Stomach (tissue), 9 donors: ENCODE results near the gene NRCAM. TPM values are rescaled to one million over a fixed set of nuclear protein-coding genes. Genes with fewer than 3 reads are reported as not detected.

Experiments
- DNase-seq, 2 donors: peaks; one replicate each; pipeline versions ENCODE4 v3.0.0 to v3.0.0-alpha.2; 2013 to 2019
- H3K27ac ChIP-seq, 5 donors: fragments of 200-600 bp in 4 of 5; sonication (generic) in 4 of 5; one replicate each; pipeline ENCODE4 v1.5.1; 2013 to 2019; ENCODE audit warnings: mild to moderate bottlenecking in 1 of 5, moderate library complexity in 1 of 5
- H3K27me3 ChIP-seq, 3 donors: fragments of 200-600 bp; sonication (generic); one replicate each; pipeline ENCODE4 v1.5.1; 2017 to 2019; ENCODE audit warnings: mixed run types in 1 of 3
- H3K36me3 ChIP-seq, 4 donors: fragments of 200-600 bp; sonication (generic); 1 replicate in 3 of 4; 2 replicates in 1 of 4; pipeline ENCODE4 v1.5.1; 2016 to 2019
- H3K4me1 ChIP-seq, 4 donors: fragments of 200-600 bp; sonication (generic); one replicate each; pipeline ENCODE4 v1.5.1; 2016 to 2019
- H3K4me3 ChIP-seq, 4 donors: fragments of 200-600 bp; sonication (generic) in 3 of 4; one replicate each; pipeline ENCODE4 v1.5.1; 2016 to 2019; ENCODE audit warnings: mild to moderate bottlenecking in 1 of 4
- H3K9me3 ChIP-seq, 4 donors: fragments of 200-600 bp; sonication (generic); one replicate each; pipeline ENCODE4 v1.5.1; 2016 to 2019
- EP300 ChIP-seq: sonication (generic); formaldehyde crosslinking; IDR thresholded peaks from one replicate; pipeline ENCODE4 v1.6.1; 2017; ENCODE audit warnings: antibody characterized with exemption
- POLR2A ChIP-seq, 4 donors: fragments of 450-650 bp; IDR thresholded peaks; one replicate each; pipeline ENCODE4 v1.6.1; 2016; ENCODE audit warnings: antibody characterized with exemption in 4 of 4, control low read depth in 2 of 4, mild to moderate bottlenecking in 1 of 4, moderate library complexity in 1 of 4
- POLR2AphosphoS5 ChIP-seq, 3 donors: sonication (generic); formaldehyde crosslinking; IDR thresholded peaks; one replicate each; pipeline ENCODE4 v1.6.1; 2016; ENCODE audit warnings: antibody characterized with exemption in 3 of 3
- WGBS, 5 donors: extraction: QIAGEN DNeasy Blood & Tissue Kit in 3 of 5; methylation state at CpG; one replicate each; pipeline versions ENCODE4 v1.1.5 to v1.1.7; 2013 to 2018; 5-methylcytosine and 5-hydroxymethylcytosine counted together
- intact Hi-C: fragments of 100-400 bp; cut with DNase I; formaldehyde crosslinking; loops from one replicate; pipeline ENCODE4 v1.15.1; 2023; ENCODE audit warnings: low total_unique reads
- polyA plus RNA-seq, 3 donors: library from polyadenylated mRNA; stranded (reverse); fragments of 200-250 nt; gene quantifications; one replicate each; pipeline ENCODE4 v1.2.3, GENCODE V29; 2013
- total RNA-seq, 5 donors: library from RNA; depleted of rRNA; stranded (reverse); fragments of >200 nt; gene quantifications; one replicate each; pipeline versions ENCODE4 v1.1.0 to v1.2.3, GENCODE V29; 2014 to 2016
- TF ChIP-seq, protein P1 (sequence below), 7 experiments: fragments of 450-650 bp in 4 of 7; fragments of 200-600 bp in 3 of 7; sonication (generic) in 3 of 7; IDR thresholded peaks; one replicate each; pipeline ENCODE4 v1.5.1; 2016 to 2019; ENCODE audit warnings: antibody characterized with exemption in 7 of 7, control low read depth in 2 of 7, mild to moderate bottlenecking in 1 of 7
- donor health status: healthy with polysubstance abuse.
- donor health status: Bipolar disorder and iron deficiency.
- donor health status: healthy.

Gene NRCAM
- total and polyA plus RNA-seq, 8 donors: 1.2 to 9.4 (median 2.3) TPM

DNA sequence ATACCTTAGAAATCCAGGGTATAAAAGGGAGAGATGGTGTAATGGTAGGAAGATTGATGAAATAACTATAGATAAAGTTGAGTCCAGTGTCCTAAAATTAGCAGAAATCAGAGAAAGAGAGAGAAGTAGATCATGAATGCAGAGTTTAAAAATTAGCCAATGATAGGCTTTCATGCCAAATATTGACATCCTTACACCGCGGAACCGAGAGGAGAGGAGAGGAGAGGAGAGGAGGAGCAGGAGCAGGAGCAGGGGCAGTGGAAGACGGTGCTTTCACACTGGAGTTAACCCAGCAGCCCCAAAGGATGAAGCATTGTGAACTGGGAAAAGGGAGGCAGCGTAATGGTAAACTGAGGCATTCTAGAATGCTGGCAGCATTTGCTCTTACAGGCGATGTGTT, 291.9 kb downstream of the NRCAM start:
- intact Hi-C loops: no loop called here

DNA sequence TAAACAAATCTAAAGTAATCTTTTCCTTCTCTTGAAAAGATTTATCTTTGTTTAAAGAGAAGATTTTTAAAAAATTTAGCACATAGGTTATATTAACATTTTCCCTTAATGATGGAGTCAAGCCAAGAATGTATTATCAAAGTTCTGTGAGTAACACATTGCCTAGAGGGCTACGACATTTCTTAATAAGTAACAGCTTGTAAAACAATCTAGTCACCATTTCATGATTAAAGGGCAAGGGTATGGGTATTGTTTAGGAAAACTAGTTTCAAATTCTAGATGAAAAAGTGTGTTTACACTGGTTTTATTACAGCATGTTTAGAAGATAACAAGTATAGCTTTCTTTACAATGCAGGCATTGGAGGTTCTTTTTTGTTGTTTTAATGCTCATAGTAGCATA, 297.5 kb downstream of the NRCAM start:
- Histone ChIP-seq H3K4me3 (no peak overlapping the region), H3K27ac (no peak overlapping the region), H3K4me1 (no peaks in the 10 kb centered on the region), H3K36me3 (no peaks in the 10 kb centered on the region), H3K9me3 (no peaks in the 10 kb centered on the region), H3K27me3 (no peaks in the 10 kb centered on the region)
- TF ChIP-seq EP300 (no peak), POLR2AphosphoS5 (IDR thresholded peaks at IDR 0.05) (no peak), POLR2A (IDR thresholded peaks at IDR 0.05) (no peak)
- TF ChIP-seq, protein P1, sequence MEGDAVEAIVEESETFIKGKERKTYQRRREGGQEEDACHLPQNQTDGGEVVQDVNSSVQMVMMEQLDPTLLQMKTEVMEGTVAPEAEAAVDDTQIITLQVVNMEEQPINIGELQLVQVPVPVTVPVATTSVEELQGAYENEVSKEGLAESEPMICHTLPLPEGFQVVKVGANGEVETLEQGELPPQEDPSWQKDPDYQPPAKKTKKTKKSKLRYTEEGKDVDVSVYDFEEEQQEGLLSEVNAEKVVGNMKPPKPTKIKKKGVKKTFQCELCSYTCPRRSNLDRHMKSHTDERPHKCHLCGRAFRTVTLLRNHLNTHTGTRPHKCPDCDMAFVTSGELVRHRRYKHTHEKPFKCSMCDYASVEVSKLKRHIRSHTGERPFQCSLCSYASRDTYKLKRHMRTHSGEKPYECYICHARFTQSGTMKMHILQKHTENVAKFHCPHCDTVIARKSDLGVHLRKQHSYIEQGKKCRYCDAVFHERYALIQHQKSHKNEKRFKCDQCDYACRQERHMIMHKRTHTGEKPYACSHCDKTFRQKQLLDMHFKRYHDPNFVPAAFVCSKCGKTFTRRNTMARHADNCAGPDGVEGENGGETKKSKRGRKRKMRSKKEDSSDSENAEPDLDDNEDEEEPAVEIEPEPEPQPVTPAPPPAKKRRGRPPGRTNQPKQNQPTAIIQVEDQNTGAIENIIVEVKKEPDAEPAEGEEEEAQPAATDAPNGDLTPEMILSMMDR (IDR thresholded peaks at IDR 0.05): no peak
- peak in 1 of 2 donors; percentile 39 for DNase-seq
- WGBS, 5 donors: 23 to 47% (median 30%) methylated on average over 1 of the region's 1 CpG
- intact Hi-C loops: no loop called here

More for the DNA sequence above, 291.9 kb downstream of the NRCAM start:
- Histone ChIP-seq H3K27ac (no peak overlapping the region), H3K9me3 (no peaks in the 10 kb centered on the region), H3K27me3 (no peaks in the 10 kb centered on the region), H3K36me3 (no peaks in the 10 kb centered on the region), H3K4me1 (peaks cover 0 to 8% (median 3%) of the 10 kb centered on the region in 4 donors), H3K4me3 (no peak overlapping the region)
- 55 to 70% (median 59%) methylated on average over 6 of the region's 6 CpGs for WGBS, 5 donors
- no peak for DNase-seq
- no peak for TF ChIP-seq POLR2AphosphoS5 (IDR thresholded peaks at IDR 0.05)
- TF ChIP-seq EP300: no peak
- no peak for TF ChIP-seq POLR2A (IDR thresholded peaks at IDR 0.05)
- TF ChIP-seq, protein P1 (IDR thresholded peaks at IDR 0.05): no peak

DNA sequence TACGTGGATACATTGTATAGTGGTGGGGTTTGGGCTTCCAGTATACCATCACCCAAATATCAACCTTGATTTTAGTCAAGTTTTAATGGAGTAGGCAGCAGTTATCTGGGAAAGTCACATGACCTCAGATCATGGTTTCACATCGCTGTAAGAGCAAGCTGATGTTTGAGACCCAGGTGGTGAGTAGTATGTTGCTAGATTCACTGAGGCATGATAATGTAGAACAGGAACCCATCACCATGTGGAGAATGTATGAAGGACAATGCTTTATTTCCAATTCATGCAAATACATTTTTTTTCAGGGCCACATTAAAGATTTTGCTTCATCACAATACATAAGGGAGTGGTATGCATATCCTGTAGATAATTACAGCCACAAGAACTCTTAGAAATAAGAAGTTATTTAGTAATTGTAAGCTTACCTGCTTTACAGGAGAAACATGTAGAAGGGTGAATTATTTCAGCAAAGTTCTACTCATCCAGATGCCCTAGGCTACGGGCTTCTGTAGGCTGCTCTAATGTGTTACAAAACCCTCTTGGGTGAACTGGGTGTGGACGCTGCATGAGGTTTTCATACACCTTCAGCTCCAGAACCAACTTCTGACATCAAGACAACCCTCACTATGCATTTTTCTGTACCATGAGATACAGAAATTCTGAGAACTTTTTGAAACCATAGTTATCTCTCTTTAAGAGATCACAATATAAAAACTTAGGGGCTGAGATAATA, 298.5 kb downstream of the NRCAM start:
- Histone ChIP-seq H3K4me1 (no peaks in the 10 kb centered on the region), H3K4me3 (no peak overlapping the region), H3K9me3 (no peaks in the 10 kb centered on the region), H3K27me3 (no peaks in the 10 kb centered on the region), H3K36me3 (no peaks in the 10 kb centered on the region), H3K27ac (no peak overlapping the region)
- 81 to 93% (median 83%) methylated on average over 4 of the region's 4 CpGs for WGBS, 5 donors
- DNase-seq: no peak
- intact Hi-C loops: no loop called here
- TF ChIP-seq POLR2AphosphoS5 (IDR thresholded peaks at IDR 0.05) (no peak), POLR2A (IDR thresholded peaks at IDR 0.05) (no peak), EP300 (no peak)
- TF ChIP-seq, protein P1 (IDR thresholded peaks at IDR 0.05): no peak

DNA sequence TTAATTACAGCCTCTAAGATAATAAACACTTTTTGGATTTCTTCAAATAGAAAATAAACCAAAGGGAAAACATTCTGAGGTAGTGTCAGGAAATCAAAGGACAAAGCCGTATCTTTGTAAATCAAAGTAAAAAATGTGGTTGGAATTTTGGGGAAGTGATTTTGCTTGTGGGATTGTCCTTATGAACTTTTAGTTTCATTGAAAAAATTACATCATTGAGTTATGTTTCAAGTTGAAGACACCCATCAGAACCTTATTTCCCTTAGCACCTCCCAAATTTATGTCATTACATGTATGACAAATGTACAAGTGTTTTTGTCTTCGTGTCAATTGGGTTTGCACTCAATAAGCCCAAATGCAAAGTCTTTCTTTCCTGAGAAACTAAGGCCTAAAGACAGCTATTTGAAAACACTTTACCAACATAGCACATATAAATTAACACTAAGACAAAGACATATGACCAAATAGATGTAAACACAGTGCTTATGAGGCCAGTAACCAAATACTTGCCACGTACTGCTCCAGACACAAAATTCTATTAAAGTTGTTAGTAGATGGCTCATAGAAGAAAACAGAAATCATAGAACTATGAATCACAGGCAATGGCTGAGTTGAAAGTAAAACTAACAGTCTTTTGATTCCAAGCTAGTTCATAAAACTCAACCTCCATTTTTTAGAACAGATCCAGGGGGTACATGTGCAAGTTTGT, 299.2 kb downstream of the NRCAM start:
- DNase-seq: no peak
- H3K4me3 ChIP-seq: no peak overlapping the region
- H3K4me1 ChIP-seq: no peaks in the 10 kb centered on the region
- no peaks in the 10 kb centered on the region for H3K9me3 ChIP-seq
- H3K36me3 ChIP-seq: no peaks in the 10 kb centered on the region
- 76 to 89% (median 87%) methylated on average over 3 of the region's 3 CpGs for WGBS, 5 donors
- H3K27me3 ChIP-seq: no peaks in the 10 kb centered on the region
- TF ChIP-seq EP300: no peak
- TF ChIP-seq POLR2AphosphoS5 (IDR thresholded peaks at IDR 0.05): no peak
- no peak for TF ChIP-seq POLR2A (IDR thresholded peaks at IDR 0.05)
- TF ChIP-seq, protein P1 (IDR thresholded peaks at IDR 0.05): no peak
- no peak overlapping the region for H3K27ac ChIP-seq
- intact Hi-C loops: no loop called here
